Body of pancreas (tissue), 4 donors: ENCODE data around the gene SF3B3.

ENCODE experiments used
- CTCF ChIP-seq, 7 experiments: fragments of 450-650 bp in 4 of 7; fragments of 200-600 bp in 3 of 7; sonication (generic) in 3 of 7; IDR thresholded peaks; one replicate each; pipeline ENCODE4 v1.5.1; 2016 to 2019; ENCODE audit warnings: antibody characterized with exemption in 7 of 7
- POLR2A ChIP-seq, 3 donors: fragments of 450-650 bp; IDR thresholded peaks; one replicate each; pipeline ENCODE4 v1.6.1; 2016; ENCODE audit warnings: antibody characterized with exemption in 3 of 3, mild to moderate bottlenecking in 2 of 3

- TF ChIP-seq CTCF (IDR thresholded peaks at IDR 0.05) = no peak
- TF ChIP-seq POLR2A (IDR thresholded peaks at IDR 0.05) = no peak
Observed at GRCh38 chr16:70526403-70526802, 2.8 kb downstream of the SF3B3 start.
